Germinal center (tissue), 1 donor: ENCODE measurements around the gene TUBG1.
"Not testable (repeated sequence)": the region's sequence is repeated elsewhere in the genome, so short reads cannot be mapped to it uniquely, and the experiment has no call there.

Experiments used
- DNase-seq: peaks from one replicate; pipeline ENCODE4 v3.0.0; 2012; ENCODE audit warnings: mixed read lengths, low spot score

The TUBG1 gene

GRCh38 chr17:42623732-42624596 is 14.5 kb downstream of the TUBG1 start:
- DNase-seq: no peak

GRCh38 chr17:42627032-42627764 is 17.7 kb downstream of the TUBG1 start:
- not testable (repeated sequence) for DNase-seq

- DNase-seq: no peak
Measured at GRCh38 chr17:42629411-42630009, 20.0 kb downstream of the TUBG1 start.

GRCh38 chr17:42632949-42633444 is 23.5 kb downstream of the TUBG1 start:
- DNase-seq: no peak

- DNase-seq: no peak
Measured at GRCh38 chr17:42639525-42640113, 30.1 kb downstream of the TUBG1 start.

- no peak for DNase-seq
Measured at GRCh38 chr17:42640121-42640520, 30.6 kb downstream of the TUBG1 start.

- DNase-seq: no peak
Measured at GRCh38 chr17:42642336-42642735, 32.9 kb downstream of the TUBG1 start.

- no peak for DNase-seq
Measured at GRCh38 chr17:42647778-42648177, 38.3 kb downstream of the TUBG1 start.

- no peak for DNase-seq
Measured at GRCh38 chr17:42651392-42651791, 41.9 kb downstream of the TUBG1 start.

GRCh38 chr17:42653179-42654124 is 44.0 kb downstream of the TUBG1 start:
- DNase-seq: no peak

- no peak for DNase-seq
Measured at GRCh38 chr17:42655528-42655927, 46.0 kb downstream of the TUBG1 start.

GRCh38 chr17:42657824-42658588 is 48.5 kb downstream of the TUBG1 start:
- no peak for DNase-seq

GRCh38 chr17:42659079-42659931 is 49.8 kb downstream of the TUBG1 start, which contains the start of gene TUBG2:
TUBG2 (plus strand) TSS chr17:42659284; CDS start chr17:42659504, 220 bp downstream.
- DNase-seq: peak; percentile 91

GRCh38 chr17:42659932-42660274 is 50.4 kb downstream of the TUBG1 start:
- not testable (repeated sequence) for DNase-seq

GRCh38 chr17:42660692-42661345 is 51.3 kb downstream of the TUBG1 start:
- DNase-seq: no peak
